Liver (tissue), 9 donors: ENCODE data around the gene MT1A. TPM values are rescaled to one million over a fixed set of nuclear protein-coding genes. Genes with fewer than 3 reads are reported as not detected.

Experiments
- DNase-seq: peaks from one replicate; pipeline ENCODE4 v3.0.0-alpha.2; 2017; ENCODE audit warnings: low spot score
- H3K27ac ChIP-seq, 2 donors: one replicate each; pipeline ENCODE4 v1.7.0; 2013; ENCODE audit warnings: inconsistent platforms in 2 of 2, low read length in 2 of 2, control low read depth in 1 of 2, low read depth in 1 of 2, mild to moderate bottlenecking in 1 of 2
- H3K27me3 ChIP-seq, 4 donors: one replicate each; pipeline versions ENCODE4 v1.6.1 to v1.7.0; 2013; ENCODE audit warnings: low read length in 3 of 4, inconsistent platforms in 1 of 4, mild to moderate bottlenecking in 1 of 4, moderate library complexity in 1 of 4; ENCODE audit not compliant: control insufficient read depth in 4 of 4, insufficient read depth in 4 of 4
- H3K36me3 ChIP-seq, 4 donors: one replicate each; pipeline versions ENCODE4 v1.6.1 to v1.7.0; 2013; ENCODE audit warnings: low read length in 3 of 4, mild to moderate bottlenecking in 3 of 4, low read depth in 1 of 4, moderate library complexity in 1 of 4; ENCODE audit not compliant: control insufficient read depth in 4 of 4, insufficient read depth in 3 of 4
- H3K4me1 ChIP-seq, 4 donors: one replicate each; pipeline versions ENCODE4 v1.6.1 to v1.7.0; 2013; ENCODE audit warnings: low read length in 3 of 4, mild to moderate bottlenecking in 3 of 4, moderate library complexity in 1 of 4; ENCODE audit not compliant: control insufficient read depth in 4 of 4, insufficient read depth in 4 of 4
- H3K4me3 ChIP-seq, 3 donors: one replicate each; pipeline versions ENCODE4 v1.6.1 to v1.7.0; 2013; ENCODE audit warnings: low read length in 3 of 3, control low read depth in 1 of 3, low read depth in 1 of 3, mild to moderate bottlenecking in 1 of 3
- H3K9ac ChIP-seq, 2 donors: one replicate each; pipeline ENCODE4 v1.7.0; 2013; ENCODE audit warnings: low read length in 2 of 2, mild to moderate bottlenecking in 2 of 2, moderate library complexity in 2 of 2, control low read depth in 1 of 2, low read depth in 1 of 2
- H3K9me3 ChIP-seq, 4 donors: one replicate each; pipeline versions ENCODE4 v1.6.1 to v1.7.0; 2013; ENCODE audit warnings: low read length in 3 of 4; ENCODE audit not compliant: control insufficient read depth in 4 of 4
- FOXA1 ChIP-seq: IDR thresholded peaks from 2 replicates; pipeline ENCODE4 v1.6.1; 2016; ENCODE audit warnings: antibody characterized with exemption
- FOXA2 ChIP-seq: IDR thresholded peaks from 2 replicates; pipeline ENCODE4 v1.6.1; 2016; ENCODE audit warnings: antibody characterized with exemption
- GABPA ChIP-seq, 2 donors: IDR thresholded peaks in 1 of 2; conservative IDR thresholded peaks in 1 of 2; 2 replicates each; pipeline ENCODE4 v1.6.1; 2016; ENCODE audit warnings: antibody characterized with exemption in 2 of 2, mild to moderate bottlenecking in 1 of 2, moderate library complexity in 1 of 2
- HNF4A ChIP-seq, 2 donors: conservative IDR thresholded peaks; 2 replicates each; pipeline ENCODE4 v1.6.1; 2016; ENCODE audit warnings: antibody characterized with exemption in 2 of 2, mild to moderate bottlenecking in 2 of 2
- HNF4G ChIP-seq: IDR thresholded peaks from 2 replicates; pipeline ENCODE4 v1.6.1; 2016; ENCODE audit warnings: antibody characterized with exemption
- JUND ChIP-seq, 2 donors: IDR thresholded peaks; 2 replicates each; pipeline ENCODE4 v1.6.1; 2016; ENCODE audit warnings: antibody characterized with exemption in 2 of 2
- NR2F2 ChIP-seq: IDR thresholded peaks from 2 replicates; pipeline ENCODE4 v1.6.1; 2016; ENCODE audit warnings: antibody characterized with exemption
- RAD21 ChIP-seq, 2 donors: IDR thresholded peaks; 2 replicates each; pipeline ENCODE4 v1.6.1; 2016; ENCODE audit warnings: antibody characterized with exemption in 2 of 2, mild to moderate bottlenecking in 2 of 2
- YY1 ChIP-seq: IDR thresholded peaks from 2 replicates; pipeline ENCODE4 v1.6.1; 2016; ENCODE audit warnings: antibody characterized with exemption, mild to moderate bottlenecking
- WGBS: extraction: QIAGEN DNeasy Blood & Tissue Kit; methylation state at CpG from one replicate; pipeline ENCODE4 v1.1.7; 2013; 5-methylcytosine and 5-hydroxymethylcytosine counted together
- polyA plus RNA-seq, 2 donors: library from polyadenylated mRNA; stranded (reverse) in 1 of 2; unstranded in 1 of 2; fragments of 200-250 nt in 1 of 2; fragments of >200 nt in 1 of 2; fragmentation: Nextera tagmentation in 1 of 2; extraction: Ambion mirVana in 1 of 2; gene quantifications; one replicate each; pipeline versions ENCODE4 v1.2.1 to v1.2.3, GENCODE V29; 2013 to 2015
- total RNA-seq, 2 donors: library from RNA; depleted of rRNA; stranded (reverse); fragments of >200 nt; gene quantifications; one replicate each; pipeline ENCODE4 v1.2.3, GENCODE V29; 2014
- TF ChIP-seq, protein P1 (sequence below): IDR thresholded peaks from 2 replicates; pipeline ENCODE4 v1.6.1; 2016; ENCODE audit warnings: antibody characterized with exemption
- TF ChIP-seq, protein P2 (sequence below): IDR thresholded peaks from 2 replicates; pipeline ENCODE4 v1.6.1; 2016; ENCODE audit warnings: antibody characterized with exemption
- TF ChIP-seq, protein P3 (sequence below): fragments of 150-350 bp; IDR thresholded peaks from 2 replicates; pipeline ENCODE4 v1.5.1; 2017; ENCODE audit warnings: improper control_type of control experiment, low read depth, low read length; ENCODE audit not compliant: missing input control
- TF ChIP-seq, protein P4 (sequence below): IDR thresholded peaks from 2 replicates; pipeline ENCODE4 v1.6.1; 2016; ENCODE audit warnings: antibody characterized with exemption, mild to moderate bottlenecking
- TF ChIP-seq, protein P5 (sequence below): IDR thresholded peaks from 2 replicates; pipeline ENCODE4 v1.6.1; 2016; ENCODE audit warnings: antibody characterized with exemption
- donor health status: healthy.
- donor health status: healthy.
- donor health status: healthy.
- donor health status: healthy.
- donor health status: healthy.

Gene MT1A
- total and polyA plus RNA-seq, 4 donors = 10.1 to 511 (median 74.6) TPM

DNA sequence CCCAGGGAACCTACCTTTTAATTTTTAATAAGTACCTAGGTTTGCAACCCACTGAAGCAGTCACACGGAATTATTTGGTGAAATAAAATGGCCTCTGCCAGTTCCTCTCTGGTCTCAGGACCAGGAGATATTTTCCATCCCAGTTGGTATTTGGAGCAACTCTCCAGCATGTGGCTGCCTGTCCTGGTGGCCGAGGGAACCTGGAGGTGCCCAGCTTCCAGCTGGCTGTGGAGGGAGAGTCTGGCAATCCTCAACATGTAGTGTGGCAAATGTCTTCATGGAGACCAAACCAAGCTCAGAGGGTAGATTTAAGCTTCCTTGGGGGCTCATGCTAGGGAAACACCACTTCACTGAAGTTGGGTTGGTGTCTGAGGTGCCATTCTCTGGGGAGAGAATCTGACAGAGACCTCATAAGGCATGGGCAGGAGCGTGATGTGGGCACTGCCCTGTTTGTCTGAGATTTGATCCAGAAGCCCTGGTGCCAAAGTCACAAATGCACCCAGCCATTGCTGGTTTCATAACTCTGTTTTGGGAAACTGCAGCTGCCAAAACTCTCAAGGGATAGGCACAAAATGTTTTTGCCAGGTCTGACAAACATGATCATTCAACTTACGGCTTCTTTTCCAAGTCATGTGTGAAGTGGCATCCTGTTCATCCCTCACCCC is 46.6 kb downstream of the MT1A start (continued):
- TF ChIP-seq HNF4A (conservative IDR thresholded peaks at IDR 0.05) = peak; percentile 35 to 82
- TF ChIP-seq, protein P1, sequence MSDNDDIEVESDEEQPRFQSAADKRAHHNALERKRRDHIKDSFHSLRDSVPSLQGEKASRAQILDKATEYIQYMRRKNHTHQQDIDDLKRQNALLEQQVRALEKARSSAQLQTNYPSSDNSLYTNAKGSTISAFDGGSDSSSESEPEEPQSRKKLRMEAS = peak; percentile 75
- TF ChIP-seq, protein P2, sequence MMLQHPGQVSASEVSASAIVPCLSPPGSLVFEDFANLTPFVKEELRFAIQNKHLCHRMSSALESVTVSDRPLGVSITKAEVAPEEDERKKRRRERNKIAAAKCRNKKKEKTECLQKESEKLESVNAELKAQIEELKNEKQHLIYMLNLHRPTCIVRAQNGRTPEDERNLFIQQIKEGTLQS = no peak
- peak; percentile 93 for TF ChIP-seq YY1

DNA sequence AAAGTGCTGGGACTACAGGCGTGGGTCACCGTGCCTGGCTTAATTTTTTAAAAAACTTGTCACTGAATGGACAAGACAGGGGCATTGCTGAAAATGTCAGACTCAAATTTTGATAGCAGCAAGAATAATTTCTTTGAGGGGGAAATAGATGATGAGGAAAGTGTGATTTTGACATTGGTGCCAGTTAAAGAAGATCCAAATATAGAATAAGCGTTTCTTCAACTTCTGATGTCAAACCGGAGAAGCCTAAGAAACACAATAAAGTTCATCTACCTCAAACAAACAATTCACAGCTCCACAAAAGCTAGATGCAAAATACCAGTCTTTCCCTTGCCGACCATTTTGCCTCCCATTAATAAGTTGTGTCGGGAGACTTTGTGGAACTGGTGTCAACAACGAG is 48.3 kb downstream of the MT1A start:
- TF ChIP-seq HNF4A (conservative IDR thresholded peaks at IDR 0.05) (no peak), JUND (IDR thresholded peaks at IDR 0.05) (no peak), HNF4G (no peak), NR2F2 (no peak), RAD21 (IDR thresholded peaks at IDR 0.05) (no peak), YY1 (no peak), FOXA2 (no peak), GABPA (IDR thresholded peaks at IDR 0.05 in 1 of 2, conservative IDR thresholded peaks at IDR 0.05 in 1 of 2) (no peak)
- TF ChIP-seq, protein P3, sequence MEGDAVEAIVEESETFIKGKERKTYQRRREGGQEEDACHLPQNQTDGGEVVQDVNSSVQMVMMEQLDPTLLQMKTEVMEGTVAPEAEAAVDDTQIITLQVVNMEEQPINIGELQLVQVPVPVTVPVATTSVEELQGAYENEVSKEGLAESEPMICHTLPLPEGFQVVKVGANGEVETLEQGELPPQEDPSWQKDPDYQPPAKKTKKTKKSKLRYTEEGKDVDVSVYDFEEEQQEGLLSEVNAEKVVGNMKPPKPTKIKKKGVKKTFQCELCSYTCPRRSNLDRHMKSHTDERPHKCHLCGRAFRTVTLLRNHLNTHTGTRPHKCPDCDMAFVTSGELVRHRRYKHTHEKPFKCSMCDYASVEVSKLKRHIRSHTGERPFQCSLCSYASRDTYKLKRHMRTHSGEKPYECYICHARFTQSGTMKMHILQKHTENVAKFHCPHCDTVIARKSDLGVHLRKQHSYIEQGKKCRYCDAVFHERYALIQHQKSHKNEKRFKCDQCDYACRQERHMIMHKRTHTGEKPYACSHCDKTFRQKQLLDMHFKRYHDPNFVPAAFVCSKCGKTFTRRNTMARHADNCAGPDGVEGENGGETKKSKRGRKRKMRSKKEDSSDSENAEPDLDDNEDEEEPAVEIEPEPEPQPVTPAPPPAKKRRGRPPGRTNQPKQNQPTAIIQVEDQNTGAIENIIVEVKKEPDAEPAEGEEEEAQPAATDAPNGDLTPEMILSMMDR = no peak
- TF ChIP-seq, protein P4, sequence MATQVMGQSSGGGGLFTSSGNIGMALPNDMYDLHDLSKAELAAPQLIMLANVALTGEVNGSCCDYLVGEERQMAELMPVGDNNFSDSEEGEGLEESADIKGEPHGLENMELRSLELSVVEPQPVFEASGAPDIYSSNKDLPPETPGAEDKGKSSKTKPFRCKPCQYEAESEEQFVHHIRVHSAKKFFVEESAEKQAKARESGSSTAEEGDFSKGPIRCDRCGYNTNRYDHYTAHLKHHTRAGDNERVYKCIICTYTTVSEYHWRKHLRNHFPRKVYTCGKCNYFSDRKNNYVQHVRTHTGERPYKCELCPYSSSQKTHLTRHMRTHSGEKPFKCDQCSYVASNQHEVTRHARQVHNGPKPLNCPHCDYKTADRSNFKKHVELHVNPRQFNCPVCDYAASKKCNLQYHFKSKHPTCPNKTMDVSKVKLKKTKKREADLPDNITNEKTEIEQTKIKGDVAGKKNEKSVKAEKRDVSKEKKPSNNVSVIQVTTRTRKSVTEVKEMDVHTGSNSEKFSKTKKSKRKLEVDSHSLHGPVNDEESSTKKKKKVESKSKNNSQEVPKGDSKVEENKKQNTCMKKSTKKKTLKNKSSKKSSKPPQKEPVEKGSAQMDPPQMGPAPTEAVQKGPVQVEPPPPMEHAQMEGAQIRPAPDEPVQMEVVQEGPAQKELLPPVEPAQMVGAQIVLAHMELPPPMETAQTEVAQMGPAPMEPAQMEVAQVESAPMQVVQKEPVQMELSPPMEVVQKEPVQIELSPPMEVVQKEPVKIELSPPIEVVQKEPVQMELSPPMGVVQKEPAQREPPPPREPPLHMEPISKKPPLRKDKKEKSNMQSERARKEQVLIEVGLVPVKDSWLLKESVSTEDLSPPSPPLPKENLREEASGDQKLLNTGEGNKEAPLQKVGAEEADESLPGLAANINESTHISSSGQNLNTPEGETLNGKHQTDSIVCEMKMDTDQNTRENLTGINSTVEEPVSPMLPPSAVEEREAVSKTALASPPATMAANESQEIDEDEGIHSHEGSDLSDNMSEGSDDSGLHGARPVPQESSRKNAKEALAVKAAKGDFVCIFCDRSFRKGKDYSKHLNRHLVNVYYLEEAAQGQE = no peak
- TF ChIP-seq, protein P1 = no peak
- Histone ChIP-seq H3K4me1 (peaks cover 0 to 10% (median 2%) of the 10 kb centered on the region in 4 donors), H3K9ac (no peak overlapping the region), H3K27me3 (no peaks in the 10 kb centered on the region), H3K27ac (no peak overlapping the region), H3K9me3 (no peaks in the 10 kb centered on the region), H3K36me3 (no peaks in the 10 kb centered on the region), H3K4me3 (no peak overlapping the region)
- 96% methylated on average over 7 of the region's 7 CpGs for WGBS
- no peak for DNase-seq

DNA sequence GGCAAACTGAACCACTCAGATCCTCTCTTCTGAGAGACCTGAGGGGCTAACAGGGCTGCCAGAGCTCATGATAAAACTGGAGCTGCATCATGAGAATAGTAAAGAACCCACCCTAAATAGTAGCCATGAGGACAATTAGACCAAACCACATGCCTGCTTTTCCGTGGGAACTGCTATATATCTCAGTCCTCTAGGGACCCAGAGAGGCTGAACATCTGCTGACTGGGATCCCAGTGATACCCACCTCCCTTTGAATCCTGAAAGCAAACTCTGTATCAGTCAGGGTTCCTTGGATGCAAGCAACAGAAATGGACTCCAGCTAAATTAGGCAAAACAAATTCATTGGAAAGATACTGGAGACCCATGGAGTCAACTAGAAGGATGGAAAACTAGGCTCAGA is 50.3 kb downstream of the MT1A start:
- no peaks in the 10 kb centered on the region for H3K9me3 ChIP-seq
- H3K4me1 ChIP-seq = peaks cover 0 to 2% (median 0%) of the 10 kb centered on the region in 4 donors
- H3K4me3 ChIP-seq = no peak overlapping the region
- no peaks in the 10 kb centered on the region for H3K27me3 ChIP-seq
- no peak overlapping the region for H3K27ac ChIP-seq
- 70% methylated on average over 1 of the region's 1 CpG for WGBS
- H3K36me3 ChIP-seq = no peaks in the 10 kb centered on the region
- no peak overlapping the region for H3K9ac ChIP-seq
- DNase-seq = no peak
- TF ChIP-seq FOXA2 (no peak), RAD21 (IDR thresholded peaks at IDR 0.05) (no peak), FOXA1 (no peak)
- TF ChIP-seq, protein P3 = no peak
- TF ChIP-seq, protein P4 = no peak
- TF ChIP-seq, protein P5, sequence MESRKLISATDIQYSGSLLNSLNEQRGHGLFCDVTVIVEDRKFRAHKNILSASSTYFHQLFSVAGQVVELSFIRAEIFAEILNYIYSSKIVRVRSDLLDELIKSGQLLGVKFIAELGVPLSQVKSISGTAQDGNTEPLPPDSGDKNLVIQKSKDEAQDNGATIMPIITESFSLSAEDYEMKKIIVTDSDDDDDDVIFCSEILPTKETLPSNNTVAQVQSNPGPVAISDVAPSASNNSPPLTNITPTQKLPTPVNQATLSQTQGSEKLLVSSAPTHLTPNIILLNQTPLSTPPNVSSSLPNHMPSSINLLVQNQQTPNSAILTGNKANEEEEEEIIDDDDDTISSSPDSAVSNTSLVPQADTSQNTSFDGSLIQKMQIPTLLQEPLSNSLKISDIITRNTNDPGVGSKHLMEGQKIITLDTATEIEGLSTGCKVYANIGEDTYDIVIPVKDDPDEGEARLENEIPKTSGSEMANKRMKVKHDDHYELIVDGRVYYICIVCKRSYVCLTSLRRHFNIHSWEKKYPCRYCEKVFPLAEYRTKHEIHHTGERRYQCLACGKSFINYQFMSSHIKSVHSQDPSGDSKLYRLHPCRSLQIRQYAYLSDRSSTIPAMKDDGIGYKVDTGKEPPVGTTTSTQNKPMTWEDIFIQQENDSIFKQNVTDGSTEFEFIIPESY = no peak
